GM12891 (cell line): Measurements from ENCODE around the gene TPMT.

Experiments
- POLR2A ChIP-seq: IDR thresholded peaks from 2 replicates; pipeline ENCODE4 v1.6.1; 2011; ENCODE audit warnings: low read depth, low read length, control low read depth
- POLR2AphosphoS5 ChIP-seq: IDR thresholded peaks from 2 replicates; pipeline ENCODE4 v1.6.1; 2011; ENCODE audit warnings: low read depth, low read length, control low read depth
- TAF1 ChIP-seq: IDR thresholded peaks from 2 replicates; pipeline ENCODE4 v1.6.1; 2011; ENCODE audit warnings: low read depth, low read length, control low read depth

DNA sequence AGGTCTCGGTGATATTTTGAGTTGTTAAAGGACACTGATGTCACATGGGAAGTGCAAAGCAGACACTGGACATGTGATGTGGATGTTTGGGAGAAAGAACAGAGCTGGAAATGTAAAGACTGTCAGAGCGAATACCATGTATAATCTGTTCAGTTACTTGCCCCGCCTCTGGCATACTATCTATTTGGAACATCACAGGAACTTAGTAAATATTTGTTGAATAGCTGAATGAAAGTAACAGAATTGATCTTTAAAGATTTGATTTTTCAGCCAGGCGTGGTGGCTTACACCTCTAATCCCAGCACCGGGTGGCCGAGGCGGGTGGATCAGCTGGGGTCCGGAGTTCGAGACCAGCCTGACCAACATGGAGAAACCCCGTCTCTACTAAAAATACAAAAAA, 18.6 kb downstream of the TPMT start:
- no peak for TF ChIP-seq POLR2A
- no peak for TF ChIP-seq TAF1
- TF ChIP-seq POLR2AphosphoS5, result no peak
